ENCODE measurements around the gene DIABLO.

GRCh38 chr12:122207391-122207790, 18.5 kb downstream of the DIABLO start:
- TF ChIP-seq CTCF (IDR thresholded peaks at IDR 0.05) = no peak
- no peak for TF ChIP-seq EP300 (IDR thresholded peaks at IDR 0.05)
